GM18907 (cell line): ENCODE data around the gene UPK2.
A peak's percentile ranks its signal among the peaks of the same experiment; 100 is the strongest.

Source experiments
- ATAC-seq: cut with Tn5 transposase; IDR thresholded peaks from one replicate; pipeline ENCODE4 v1.9.1; 2021; ENCODE audit warnings: mild to moderate bottlenecking, moderate library complexity; ENCODE audit not compliant: unreplicated experiment

UPK2 gene

DNA sequence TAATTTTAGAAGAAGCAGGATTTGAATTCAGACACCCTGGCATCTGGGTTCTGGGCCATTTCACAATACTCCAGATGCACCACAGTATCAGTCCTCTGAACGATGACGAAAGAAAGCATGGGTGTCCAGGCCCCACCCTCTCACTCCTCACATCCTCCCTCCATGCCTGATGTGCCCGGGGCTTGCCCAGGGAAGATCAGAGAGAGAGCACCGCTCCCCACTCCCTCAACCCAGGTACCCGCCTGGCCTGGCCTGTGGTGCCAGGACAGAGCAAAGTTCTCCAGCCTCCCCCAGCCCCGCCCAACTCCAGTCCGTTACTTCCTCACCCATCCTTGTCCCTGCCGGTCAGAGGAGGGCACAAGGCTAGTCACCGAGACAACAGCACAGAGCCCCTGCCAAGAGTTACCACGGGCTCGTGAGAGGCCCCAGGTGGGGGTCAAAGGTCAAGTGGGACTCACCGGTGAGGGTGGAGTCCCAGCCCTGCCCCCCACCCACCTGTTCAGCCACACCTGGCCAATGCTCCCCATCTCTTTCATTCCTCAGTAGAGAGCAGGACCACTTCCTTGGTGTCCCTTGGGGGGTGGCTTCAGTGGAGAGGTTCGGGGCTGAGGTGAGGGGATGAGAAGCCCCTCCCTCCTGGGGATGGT is 38.5 kb upstream of the UPK2 start:
- ATAC-seq = no peak

DNA sequence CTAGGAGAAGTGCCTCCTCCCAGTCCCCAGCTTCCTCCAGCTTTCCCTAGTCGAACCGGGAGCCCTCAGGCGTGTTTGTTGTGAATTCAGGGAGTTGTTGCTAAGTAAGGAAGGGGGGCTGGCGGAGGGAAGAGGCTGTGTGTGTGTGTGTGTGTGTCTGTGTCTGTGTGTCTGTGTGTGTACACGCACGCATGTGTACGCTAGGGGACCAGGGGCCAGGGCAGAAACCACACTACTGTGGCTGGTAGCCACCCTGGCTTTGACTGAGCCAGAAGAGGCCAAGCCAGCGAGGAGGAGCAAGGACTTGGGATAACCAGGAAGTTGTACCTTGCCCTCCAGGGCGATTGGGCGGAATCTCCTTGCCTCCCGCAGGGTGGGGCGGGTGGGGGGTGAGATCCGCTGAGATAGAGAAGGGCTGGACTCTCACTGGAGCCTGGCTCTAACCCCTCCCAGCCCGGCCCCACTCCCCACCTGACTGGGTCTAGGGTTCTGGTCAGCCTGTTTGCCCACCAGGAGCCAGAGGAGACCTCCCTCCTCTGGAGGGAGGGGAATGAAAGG is 37.9 kb upstream of the UPK2 start:
- ATAC-seq = no peak

DNA sequence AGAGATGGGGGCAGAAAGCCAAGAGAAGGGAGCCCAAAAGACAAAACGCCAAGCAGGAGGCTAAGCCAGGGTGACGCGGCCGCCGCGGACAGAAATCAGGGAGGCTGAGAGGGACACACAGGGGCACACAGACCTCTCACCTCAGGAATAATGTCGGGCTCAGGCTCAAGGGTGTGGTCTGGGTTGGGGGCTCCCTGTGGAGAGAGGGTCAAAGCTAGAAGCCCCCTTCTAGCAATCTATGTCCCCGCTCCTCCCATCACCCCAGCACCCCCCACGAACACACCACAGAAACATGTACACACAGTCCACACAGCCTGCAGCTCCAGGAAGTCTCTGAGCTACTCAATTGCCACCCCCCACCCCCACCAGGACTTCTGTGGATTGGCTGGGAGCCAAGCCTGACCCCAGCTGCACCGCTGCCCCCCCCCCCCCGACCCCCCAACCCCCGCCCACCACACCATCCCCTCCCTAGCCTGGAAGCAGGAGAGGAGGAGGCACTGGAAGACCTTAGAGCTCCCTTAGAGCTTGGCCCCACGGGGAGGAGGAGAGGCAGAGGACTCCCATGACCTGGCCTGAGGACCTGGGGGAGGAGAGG is 37.3 kb upstream of the UPK2 start:
- no peak for ATAC-seq

DNA sequence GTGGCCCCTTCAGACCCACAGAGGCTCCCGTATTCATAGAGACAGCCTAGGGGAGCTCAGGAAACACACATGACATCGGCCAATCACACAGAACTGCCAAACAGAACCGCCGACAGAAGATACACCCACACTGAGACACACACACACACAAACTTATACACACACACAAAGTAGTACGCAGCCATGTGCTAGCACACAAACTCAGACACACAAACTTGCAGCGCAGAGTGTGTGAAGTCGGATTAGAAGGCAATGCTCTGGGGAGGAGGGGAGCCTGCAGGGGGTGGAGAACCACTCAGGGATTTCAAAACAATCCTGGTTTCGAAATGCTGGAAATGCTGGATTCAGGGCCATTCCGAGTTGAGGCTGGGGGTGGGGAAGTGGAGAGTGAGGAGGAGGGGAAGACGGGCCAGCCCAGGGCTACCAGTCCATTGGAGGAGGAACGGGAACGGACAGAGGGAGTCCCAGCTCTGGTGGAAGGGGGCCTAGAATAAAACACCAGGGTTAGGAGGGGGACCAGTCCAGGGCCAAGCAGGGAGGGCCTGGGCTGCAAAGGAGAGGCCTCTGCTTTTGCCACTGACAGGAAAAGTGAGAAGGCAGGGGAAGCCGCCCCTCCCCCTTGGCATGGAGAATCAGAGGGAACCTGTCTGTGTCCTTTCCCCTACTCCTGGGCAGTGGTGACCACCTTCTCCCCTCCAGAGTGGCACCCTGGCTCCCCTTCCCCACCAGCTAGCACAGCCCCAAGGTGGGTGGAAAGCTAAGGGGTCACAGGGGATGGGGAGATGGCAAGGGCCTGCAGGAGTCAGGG is 34.8 kb upstream of the UPK2 start:
- no peak for ATAC-seq

DNA sequence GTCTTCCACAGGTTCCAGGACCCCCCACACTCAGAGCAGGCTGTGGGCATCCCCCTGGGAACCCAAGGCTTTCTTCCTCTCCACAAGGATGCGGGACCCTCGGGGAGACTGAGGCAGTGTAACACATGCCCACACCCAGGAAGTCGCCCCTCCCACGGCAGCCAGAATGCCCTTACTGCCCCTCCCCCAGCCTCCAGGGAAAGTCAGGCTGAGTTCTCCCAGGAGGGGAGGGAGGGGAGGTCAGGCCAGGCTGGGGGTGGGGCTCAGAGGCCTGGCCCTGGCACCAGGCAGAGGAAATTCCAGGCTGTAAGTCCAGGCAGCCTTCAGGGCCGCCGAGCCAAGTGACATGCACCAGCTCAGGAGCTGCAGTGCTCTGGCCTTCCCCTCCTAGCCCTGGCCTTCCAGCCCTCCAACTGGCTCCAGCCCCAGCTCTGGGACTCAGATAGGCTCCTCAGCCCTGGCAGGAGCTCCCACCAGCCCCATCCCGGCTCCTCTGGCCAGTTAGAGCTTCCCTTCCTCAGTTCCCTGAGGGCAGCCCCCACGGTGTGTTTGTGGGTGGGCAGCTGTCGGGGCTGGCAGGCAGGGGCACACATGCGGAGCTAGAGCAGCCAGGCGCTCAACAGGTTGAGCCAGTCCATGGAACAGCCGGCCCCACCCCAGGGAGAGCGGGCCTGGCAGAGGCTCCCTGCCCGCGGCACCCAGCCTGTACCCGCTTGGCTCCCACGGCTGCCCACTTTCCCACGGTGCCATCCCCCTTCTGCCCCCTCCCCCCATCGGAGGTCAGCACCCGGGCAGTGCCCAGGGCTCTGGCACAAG is 34.0 kb upstream of the UPK2 start:
- no peak for ATAC-seq

DNA sequence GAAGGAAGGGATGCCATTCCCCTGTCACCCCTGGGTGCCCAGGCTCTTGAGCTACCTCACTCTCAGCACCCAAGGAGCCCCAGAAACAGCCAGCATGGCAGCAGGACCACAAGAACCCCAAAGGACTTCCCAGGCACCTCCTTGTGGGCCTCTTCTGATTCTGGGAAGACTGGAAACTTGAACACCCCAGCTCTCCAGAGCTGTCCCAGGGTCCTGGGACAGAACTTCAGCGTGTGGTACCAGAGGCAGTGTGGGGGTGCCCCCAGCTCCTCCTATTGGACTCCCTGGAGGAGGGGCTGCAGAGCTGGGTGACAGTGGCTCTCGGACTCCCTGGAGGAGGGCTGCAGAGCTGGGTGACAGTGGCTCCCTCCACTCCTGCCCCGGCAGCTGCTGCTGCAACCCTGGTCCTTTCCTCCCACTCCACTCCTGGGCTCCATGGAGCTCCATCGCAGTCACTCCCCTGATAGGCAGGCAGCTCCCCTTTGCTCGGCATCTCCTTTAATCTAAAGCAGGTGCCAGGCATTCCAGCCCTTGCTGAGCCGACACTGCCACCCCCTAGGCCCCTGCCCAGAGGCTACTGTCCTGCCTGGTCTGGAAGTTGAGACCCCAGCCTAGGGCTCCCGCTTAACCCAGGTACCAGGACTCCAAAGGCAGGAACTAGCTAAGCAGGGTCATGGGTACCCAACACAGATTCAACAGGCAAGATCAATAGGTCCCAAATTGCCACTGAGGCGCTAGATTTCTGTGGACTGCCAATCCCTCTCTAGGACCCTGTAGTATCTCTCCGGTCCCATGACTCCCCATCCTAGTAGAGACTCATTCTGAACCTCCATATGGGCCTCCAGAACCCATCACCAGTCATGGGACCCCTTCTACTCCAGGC is 33.1 kb upstream of the UPK2 start:
- no peak for ATAC-seq

DNA sequence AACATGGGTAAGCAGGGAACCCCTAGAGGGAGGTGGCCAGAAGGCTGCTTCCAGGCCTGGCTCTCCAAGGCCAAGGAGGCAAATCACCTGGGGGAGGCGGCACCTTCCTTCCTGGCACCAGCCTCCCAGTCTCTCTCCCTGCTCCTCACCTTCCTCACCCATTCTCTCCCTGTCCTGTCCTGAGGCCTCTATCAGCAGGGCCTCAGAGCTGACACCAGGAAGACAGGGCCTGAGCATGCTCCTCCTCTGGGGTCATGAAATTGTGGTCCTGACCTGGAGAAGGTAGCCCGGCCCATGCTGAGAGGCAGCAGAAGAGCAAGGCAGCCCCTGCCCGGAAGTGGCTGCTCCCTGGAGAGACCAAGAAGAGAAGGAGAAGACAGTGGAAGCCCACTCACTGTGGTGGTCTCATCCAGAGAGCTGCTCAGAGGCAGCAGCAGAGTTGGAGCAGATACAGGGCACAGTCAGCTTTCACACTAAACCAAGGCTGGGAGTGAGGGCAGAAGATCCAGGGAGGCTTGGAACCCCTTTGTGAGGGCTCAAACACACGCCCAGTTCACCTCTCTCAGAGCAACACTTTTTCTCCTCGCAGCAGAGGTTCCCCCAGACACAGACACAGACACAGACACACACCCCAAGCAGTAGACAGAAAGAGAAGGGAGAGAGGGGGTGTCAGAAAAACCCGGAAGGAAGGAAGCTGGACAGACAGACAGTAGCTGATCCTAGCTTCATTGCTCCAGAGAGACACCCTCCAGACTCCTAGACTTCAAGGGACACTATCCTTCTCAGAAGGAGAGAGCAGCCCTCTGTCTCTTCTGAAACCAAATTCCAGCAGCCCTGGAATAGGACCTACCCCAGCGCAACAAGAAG is 32.1 kb upstream of the UPK2 start:
- no peak for ATAC-seq

DNA sequence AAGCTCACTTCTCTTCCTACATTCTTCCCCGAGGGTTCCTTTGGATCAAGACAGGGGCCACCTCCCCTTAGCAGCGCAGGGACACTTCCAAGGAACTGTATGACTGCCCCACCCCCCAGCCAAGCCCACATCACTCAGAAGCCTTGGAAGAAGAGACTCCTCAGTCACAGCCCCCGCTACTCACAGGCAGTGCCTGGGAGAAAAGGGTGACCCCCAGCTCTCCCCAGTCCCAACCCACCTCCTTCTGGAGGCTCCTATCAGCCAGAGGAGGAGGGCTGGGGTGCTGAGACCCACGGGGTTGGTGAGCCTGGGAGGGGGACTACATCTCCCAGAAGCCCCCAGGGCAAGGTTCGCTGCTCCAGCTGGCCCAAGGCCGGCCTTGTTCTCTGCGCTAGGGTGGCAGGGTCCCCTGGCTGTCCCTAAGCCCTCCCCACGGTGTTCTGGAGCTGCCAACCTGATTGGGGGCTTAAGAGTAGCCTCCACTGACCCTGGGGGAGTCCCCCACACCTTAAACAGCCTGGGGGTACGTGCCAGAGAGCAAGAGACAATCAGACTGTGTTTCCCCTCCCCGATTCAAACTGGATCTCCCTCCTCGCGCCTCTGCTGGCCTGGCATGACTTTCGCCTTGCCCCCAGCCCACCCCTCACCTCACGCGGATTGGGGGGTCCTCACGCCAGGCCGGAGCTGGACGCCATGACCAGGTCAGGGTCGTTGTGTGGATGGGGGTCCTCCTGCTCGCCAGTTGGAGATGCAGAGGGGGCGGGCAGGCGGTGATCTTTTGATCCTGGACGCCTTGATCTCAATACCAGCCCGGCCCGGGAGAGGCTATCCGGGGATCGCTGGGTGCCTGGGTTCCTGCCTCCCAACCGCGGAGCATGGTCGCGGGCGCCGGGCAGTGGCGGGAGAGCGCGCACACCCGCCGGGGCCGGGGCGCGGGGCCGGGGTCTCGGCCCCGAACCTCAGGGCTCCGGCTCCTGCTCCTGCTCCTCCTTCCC is 31.2 kb upstream of the UPK2 start:
- peak; percentile 21 for ATAC-seq

DNA sequence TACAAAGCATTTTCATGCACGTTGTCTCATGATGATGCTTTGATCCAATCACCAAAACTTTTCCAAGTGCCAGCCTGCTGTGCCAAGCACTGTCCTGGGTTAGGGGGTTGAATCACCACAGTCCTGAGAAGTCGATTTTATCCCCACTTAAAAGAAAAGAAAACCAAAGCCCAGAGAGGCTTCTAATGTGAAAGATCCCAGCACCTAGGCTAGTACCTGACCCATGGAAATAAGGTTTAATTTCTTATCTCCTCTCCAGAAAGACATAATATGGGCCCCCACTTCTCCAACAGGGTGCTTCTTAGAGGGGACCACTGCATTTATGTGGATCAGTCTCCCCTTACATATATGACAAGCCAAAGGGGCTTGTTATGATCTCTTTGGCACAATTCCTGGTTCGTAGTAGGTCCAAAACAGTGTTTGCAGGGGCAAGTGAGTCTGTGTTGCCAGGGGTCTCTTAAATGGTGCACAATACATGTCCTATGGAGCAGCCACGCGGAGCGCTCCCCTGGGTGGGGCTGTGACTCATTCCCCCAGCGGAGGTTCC is 28.5 kb upstream of the UPK2 start:
- no peak for ATAC-seq

DNA sequence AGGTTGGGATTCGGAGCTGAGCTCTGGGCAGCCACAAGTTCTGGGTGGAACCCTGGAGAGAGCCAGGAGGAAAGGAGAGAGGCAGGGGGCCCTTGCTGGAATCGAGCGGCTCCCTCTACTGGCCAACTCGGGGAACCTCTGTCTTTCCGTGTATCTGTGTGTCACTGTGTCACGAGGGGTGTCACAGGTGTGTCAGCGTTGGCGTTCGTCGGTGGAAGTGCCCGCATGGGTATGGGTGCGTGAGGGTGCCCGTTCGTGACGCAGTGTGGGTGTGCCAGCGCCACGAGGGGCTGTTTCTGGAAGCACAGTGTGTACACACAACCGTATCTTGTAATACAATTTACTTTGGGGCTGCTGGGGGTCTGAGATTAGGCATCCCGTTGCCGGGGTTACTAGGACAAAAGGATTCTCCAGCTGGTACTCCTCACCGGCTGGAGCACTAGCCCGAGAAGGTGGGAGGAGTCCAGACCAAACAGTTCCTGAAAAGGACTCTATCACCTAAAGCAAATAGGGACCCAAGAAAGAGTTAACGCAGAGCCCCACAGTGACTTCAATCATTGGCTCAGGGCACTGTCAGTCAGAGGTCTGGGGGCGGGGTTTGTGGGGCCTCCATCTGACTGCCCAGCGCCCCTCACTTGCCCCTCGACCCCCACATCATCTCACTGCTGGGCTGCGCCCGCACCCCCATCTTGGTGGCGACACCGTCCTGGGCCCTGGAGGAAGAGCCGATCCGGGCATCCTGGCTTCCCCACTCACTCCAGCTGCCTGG is 27.8 kb upstream of the UPK2 start:
- ATAC-seq = peak; percentile 47

DNA sequence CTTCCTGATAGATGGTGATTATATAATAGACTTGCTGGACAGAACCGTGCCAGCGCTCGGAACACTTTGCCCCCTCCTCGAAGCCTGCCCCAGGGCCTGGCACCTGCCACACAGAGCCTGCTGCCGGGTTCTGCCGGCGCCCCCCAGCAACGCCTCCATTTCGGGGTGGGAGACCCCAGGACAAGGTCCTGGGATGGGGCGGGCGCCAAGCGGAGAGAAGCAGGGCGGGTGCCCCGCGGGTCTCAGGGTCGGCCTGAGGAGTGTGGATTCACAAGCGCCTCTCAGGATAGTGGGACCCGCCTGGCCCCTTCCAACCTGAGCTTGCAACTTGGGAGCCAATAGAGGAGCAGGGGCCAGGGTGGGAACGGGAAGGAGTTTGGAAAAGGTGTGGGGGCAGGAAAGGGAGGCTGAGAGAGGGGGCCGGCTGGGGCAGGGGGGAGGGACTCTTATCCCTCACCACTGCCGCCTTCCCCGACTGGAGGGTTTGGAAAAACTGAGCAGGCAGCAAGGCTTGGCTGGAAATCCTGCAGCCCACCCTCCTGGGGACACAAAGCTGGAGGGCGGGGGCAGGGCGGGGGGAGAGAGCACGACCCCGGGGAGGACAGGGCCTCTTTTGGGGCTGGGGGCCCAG is 27.1 kb upstream of the UPK2 start:
- no peak for ATAC-seq

DNA sequence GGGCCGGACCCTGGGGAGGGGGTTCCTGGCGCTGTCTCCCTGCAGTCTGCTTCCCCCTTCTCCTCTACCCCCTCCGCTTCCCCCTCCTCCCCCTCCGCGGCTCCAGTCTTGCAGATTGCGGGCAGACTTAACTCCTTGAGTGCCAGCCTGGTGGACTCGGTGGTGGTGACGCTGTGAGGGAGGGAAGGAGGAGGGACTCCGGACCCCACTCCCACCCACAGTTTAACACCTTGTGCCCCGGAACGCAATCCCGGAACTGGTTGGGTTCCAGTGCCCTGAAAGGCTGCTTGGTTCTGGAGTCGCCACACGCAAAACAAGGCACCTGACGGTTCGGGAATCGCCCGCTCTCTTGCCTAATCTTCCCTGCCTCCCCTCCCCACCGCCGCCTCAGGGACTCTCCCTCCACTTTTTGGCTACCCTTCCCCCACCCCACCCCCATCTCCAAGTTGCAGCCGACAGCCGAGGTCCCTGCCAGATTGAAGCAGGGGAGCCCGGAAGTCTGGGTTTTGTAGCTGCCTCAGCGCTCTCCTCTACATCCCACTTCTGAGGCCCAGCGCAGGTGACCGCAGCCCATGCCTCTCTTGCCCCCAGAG is 26.5 kb upstream of the UPK2 start:
- no peak for ATAC-seq

DNA sequence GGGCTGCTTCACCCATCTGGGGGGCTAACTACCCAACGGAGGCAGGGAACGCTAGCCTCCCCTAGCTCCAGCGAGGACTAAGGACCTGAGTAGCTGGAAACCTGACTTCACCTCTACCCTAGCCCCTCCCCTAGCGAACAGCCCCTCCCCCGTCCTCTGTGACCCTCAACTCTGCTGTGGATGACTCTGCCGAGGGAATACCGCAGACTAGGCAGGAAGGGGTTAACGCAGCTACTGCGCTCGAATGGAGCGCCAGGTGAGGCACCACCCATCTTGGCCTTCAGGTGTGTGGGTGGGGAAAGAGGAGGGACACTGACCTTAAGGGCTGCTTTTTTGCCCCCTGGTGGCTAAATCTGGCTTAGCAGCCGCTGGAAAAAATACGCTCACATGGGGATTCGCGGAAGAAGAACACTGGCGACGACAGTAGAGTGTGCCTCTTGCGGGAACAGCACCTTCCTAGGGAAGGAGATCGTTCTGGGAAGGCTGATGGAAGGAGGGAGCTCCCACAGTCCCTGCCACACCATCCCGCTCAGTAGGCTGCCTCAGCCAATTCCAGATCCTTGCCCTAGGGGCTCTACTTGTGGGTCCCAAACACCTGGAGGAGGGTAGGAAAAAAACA is 25.9 kb upstream of the UPK2 start:
- no peak for ATAC-seq

DNA sequence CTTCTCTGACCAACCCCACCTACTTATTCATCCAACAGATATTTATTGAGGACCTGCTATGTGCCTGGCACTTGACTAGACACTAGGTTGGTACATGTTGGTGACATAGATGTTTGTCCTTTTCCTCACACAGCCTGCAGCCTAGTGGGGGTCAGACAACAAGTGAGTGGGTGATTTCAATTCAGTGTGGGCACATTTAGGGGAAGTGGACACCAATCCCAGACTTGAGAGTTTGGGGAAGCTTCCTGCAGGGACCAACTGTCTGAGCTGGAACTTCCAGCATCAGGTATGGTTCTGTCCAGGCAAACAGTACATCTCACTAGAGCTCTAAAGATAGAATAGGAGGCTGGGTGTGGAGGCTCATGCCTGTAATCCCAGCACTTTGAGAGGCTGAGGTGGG is 24.5 kb upstream of the UPK2 start:
- ATAC-seq = no peak

DNA sequence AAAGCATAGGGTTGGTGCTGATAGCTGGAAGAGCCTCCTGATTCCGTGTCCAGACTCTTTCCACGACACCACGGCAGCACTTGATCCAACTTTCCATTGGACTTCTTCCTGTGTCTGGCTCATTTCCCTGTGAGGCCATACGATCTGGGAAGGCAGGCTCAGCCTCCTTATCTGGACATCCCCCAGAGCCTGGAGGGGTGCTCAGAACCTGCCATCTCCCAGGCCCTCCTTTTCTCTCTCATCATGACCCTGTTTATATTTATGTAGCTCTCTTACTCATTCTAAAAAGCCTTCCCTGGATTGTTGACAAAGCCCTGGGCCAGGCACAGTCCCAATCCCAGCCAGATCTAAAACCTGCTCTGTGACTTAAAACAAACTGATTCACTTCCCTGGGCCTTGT is 22.6 kb upstream of the UPK2 start:
- no peak for ATAC-seq

DNA sequence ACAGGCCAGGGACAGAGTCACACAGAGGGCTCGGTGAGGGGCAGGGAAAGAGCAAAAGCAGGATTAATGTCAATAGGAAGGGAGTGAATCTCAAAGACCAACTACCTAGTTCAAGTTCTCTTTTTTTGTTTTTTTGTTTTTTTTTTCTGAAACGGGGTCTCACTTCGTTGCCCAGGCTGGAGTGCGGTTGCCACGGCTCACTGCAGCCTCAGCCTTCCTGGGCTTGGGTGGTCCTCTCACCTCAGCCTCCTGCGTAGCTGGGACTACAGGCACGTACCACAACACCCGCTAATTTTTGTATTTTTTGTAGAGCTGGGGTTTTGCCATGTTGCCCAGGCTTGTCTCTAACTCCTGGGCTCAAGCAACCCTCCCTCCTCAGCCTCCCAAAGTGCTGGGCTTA is 20.7 kb upstream of the UPK2 start:
- ATAC-seq = no peak
